GM21723 (cell line): ENCODE measurements around the gene SLC10A7.

Experiments used
- ATAC-seq: cut with Tn5 transposase; IDR thresholded peaks from one replicate; pipeline ENCODE4 v1.9.1; 2021; ENCODE audit warnings: mild to moderate bottlenecking, moderate library complexity; ENCODE audit not compliant: unreplicated experiment

The SLC10A7 gene

DNA sequence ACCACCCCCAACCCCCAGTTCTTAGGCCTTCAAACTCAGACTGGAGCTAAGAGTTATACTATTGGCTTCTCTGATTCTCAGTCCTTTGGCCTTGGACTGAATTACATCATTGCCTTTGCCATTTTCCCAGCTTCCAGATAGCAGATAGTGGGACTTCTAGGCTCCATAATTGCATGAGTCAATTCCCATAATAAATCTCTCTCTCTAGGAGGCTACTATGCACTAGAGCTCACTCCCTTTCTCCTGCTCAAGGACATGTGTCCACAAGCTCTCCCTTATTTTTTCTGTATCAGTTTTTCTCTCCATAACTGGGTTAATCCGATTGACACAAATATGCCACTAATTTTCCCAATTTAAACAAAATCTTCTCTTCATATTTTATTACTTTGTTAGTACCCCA lies 204.0 kb downstream of the SLC10A7 start:
- no peak for ATAC-seq

DNA sequence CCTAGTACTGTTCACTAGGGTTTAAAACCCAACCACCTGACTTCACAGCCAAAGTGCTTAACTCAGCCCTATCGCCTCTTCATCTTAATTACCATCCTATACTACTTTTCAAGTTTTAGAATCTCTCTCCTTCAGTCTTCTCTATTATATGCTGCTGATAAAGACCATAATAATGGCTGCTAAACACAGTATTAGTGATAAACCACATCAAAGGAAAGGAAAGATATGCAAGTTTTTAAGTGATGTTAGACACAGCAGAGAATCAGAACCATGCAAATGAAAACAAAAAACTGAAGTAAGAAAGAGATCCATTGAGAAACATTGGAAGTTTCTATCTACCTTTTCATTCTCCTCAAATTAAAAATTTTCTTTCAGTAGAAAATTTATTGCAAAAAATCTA lies 206.6 kb downstream of the SLC10A7 start:
- ATAC-seq = no peak

DNA sequence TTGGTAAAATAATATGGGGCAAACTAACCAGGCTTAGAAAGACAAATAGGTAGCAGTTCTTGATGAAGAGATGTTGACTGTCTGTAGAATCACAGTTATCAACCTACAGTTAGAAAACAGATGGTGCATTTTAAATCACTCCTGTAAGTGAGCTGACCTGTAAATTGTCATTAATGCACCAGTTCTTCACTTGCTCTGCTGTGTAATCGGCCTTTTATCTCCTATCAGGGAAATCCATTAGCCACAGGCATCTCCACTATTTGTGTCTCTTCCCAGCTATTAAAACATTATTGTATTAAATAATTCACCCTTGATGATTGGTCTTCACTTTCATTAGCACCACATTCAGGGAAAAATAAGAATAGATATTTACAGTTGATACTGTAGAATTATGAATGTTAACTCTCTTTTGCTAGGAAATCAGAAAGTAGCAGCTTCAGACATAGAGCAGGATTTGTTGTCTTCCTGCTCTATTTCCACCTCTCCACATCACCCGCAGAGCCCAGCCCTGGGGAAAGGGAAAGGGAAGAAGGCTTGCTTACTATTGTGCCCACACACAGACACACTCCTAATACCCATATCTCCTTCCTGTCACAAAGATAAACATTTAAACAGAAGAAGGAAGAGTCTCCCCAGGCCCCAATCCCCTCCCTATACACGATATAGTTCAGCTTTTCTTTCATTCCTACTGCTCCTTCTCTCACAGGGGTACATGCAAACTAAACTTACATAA lies 210.3 kb downstream of the SLC10A7 start:
- ATAC-seq = no peak

DNA sequence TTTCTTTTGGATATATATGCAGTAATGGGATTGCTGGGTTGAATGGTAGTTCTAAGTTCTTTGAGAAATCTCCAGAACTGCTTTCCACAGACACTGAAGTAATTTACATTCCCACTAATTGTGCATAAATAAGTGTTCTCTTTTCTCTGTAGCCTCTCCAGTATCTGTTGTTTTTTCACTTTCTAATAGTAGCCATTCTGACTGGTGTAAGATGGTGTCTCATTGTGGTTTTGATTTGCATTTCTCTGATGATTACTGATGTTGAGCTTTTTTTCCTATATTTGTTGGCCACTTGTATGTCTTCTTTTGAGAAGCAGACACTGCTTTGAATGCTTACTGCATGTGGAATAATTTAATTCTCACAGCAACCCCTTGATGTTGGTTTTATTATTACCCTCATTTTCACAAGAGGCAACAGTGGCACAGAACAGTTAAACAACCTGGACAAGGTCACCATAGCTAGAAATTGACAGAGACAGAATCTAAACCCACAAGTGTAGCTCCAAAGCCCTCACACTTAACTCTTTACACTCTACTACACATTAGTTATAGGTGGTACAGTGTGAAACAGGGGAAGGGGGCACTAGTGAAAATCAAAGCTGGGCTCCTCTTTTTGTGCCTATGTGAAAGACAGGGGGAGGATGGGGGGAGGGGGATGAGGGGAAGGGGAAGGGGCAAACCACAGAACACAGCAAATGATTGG lies 211.3 kb downstream of the SLC10A7 start:
- ATAC-seq = peak; percentile 92

DNA sequence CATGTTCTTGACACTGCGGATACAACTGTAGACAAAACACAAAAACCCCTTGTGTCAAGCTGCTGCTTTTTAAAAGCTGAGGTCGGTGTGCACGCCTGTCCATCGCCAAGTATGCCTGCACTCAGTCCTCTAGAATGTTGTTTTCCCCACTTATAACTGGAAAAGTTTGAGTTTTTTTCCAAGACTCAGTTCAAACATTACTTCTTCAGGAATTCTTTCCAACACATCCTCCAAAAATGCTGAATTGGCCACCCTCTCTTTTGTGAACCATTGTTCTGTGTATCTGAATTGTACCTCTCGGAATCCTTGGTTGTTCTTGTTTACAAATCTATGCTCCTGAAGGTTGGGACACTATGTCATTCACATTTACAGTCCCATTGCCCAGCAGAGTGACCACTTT lies 212.8 kb downstream of the SLC10A7 start:
- no peak for ATAC-seq

DNA sequence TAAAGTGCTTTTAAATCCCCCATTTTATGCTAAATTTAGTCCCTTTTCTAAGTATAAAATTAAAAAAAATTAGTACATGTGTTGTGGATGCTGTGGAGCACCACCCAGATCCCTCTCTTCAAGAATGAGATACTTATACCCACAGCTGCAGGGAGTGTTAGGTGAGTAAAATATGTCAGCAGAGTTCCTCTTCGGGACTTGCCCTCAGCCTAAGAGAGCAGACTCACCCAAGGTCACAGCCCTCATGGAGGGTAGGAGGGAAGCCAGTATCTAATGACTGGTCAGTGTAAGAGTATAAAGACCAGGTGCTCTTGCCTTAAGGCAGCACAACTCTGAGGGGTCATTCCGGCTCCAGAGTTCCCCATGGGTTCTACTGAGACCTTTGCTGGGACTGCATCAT lies 218.9 kb downstream of the SLC10A7 start:
- ATAC-seq = no peak

DNA sequence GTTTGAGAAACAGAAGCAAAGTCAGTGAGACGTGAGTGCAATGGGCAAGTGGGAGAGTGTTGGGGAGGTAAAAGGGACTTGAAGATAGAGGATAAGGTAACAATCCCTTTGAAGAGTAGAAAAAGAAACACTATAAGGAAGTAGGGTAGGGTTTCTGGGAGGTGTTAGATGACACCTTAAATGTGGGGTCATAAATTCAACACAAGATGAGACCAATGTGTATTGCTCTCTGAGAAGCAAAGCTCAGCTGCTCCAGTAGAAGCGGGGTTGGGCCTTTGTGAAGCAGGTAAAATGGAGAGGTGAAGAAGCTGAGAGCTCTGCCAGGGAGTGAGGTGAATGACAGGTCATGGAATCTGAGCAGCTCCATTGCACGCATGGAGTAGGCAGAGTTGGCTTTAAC lies 222.1 kb downstream of the SLC10A7 start:
- ATAC-seq = no peak

DNA sequence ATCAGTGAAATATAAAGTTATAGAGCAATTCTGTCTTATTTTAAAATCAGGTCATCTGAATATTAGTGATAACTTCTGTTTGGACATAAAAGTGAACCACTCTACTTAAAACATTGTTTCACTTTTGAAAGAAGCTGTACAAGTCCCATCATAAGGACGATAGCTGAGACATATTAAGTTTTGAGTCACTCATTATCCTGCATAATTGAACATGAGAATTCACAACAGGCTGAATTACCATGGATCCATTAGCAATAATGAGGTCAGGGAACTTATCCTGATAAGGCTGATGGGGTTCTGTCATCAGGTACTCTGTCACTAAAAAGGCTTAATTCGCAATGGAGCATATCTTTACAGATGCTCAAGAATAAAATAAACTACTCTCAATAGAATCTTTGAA lies 227.0 kb downstream of the SLC10A7 start:
- ATAC-seq = no peak

DNA sequence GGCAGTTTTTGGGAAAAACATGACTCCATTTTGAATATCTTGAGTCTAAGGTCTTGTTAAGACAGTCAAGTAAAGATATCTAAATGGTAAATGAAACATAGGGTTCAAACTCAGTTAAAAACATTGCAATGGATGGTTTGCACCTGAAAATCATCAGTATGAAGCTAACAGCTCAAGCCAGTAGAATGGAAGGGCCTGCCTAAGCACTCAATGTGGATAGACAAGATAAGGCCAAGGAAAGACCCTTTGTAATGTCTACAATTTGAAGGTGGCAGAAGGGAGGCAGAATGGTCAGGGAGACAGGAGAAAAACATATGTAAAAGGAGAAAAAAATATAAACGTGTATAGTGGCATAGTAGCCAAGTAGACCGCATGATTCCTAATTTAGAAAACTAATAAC lies 229.2 kb downstream of the SLC10A7 start:
- ATAC-seq = no peak

DNA sequence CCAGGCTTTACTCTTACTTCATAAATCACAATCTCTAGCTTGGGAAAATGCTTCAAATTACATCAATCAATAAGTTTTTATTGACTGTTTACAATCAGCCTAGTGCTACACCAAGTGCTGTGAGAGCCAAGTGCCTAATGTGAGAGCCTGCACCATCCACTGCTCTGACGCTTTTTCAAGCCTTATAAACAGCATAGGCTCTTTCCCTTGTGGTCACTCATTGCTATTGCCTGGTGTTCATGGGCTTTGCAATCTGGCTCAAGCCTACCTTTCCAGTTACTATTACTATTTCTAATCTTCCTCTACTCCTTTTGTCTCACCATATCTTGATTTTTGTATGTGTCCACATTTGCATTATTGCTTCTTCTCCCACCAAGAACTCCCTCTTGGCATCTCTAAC lies 230.4 kb downstream of the SLC10A7 start:
- ATAC-seq = no peak

DNA sequence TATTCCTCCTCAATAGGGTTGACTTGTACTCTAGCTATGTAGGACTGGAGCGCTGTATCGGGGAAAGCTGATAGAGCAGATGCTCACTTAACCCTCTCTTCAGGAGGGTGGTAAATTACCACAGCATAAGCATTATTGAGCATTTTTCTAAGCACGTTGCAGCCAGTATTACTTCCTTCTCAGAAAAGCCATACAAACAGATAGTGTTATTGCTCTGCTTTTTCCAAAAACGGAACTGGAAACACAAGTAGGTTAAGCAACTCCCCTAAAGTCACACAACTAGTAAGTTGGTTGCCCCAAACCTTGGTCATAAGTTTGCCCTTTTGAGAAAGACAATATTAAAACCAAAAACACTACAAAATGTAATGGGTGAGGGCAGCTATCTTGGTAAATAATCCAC lies 233.5 kb downstream of the SLC10A7 start:
- no peak for ATAC-seq

DNA sequence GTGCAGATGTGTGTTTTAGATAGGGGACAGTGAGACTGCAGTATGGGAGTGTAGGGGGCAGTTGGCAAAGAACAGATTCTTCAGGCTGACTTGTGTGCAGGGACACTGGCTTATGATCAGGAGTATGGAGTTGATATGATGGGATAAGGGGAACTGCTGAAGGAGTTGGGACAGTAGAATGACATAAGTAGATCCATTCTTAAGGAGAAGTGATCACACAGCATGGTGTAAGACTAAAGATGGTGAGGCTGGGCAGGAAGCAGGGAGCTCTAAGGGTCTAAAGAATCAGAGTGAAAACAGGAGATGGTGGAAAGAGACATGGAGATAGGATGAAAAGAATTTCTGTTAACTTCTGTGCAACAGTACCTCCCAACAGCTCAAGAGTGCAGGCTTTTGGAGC lies 236.7 kb downstream of the SLC10A7 start:
- no peak for ATAC-seq

DNA sequence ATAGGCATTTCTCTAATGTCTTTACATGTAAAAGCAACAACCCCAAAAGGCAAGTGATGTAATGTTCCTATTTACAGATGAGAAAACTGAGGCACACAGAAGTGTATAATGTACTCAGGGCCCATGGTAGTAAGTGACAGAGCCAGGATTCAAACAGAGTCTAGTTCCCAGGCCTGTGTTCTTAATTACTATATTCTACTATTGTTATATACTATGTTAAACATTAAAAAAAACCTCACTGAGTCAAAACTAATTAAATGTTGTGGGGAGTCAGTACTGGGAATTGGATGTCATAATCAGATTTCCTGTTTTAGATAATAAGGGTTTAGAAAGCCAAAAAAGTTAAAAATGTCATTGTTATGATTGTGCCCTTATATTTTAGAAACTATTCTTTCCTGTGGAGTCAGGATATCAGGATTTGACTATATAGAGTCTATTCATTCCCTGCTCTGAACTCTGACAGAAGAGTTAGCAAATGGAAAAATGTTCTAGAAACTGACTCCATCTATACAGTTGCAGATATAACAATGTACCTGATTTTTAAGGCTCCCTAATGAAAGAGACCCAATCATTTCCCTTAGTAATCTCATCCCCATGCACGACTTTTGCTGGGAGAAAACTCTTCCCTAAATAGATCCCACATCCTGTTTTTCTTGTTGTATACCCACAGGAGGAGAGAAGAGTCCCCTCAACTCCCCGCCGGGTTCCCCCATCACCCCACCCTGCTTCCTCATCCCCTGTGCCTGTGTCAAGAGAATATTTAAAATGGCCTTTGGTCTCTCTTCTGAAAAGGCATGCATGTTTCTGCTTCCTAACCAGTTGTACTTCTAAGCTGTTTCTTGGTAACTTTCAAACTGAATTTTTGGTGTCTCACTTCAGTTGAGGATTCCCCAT lies 237.7 kb downstream of the SLC10A7 start:
- ATAC-seq = no peak

DNA sequence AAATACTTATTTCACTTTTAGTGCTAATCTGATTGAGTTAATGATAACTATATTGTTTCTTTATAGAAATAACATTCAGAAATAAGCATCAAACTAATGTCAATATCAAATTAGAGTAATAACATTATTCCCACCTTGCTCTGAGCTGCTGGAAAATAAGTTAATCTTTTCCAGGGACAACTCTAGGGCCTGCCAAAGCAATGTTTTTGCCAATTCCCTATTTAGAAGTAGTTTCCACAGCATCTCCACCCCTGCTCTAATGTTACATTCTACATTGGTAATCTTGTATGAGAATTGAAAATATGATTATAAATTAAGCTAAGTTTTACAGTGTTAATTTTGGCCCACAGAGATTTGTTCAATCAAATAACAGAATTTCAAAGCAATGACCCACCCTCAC lies 239.1 kb downstream of the SLC10A7 start:
- ATAC-seq = no peak

DNA sequence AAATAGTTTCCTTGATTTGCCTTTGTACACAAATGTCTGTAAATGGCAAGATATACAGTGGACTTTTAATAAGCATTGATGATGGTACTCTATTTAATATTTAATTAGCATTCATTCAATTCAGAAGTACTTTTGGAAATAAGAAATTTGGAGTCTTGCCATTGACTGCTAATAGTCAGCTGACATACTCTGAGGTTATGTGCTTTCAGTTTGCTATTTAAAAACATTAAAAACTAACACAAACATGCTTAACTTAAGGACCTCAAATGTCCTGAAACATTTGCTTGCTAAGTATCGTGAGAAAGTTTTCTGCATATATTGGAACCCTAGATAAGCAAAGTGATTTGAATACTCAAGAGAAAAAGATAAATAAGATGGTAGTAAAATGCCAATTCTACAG lies 242.8 kb downstream of the SLC10A7 start:
- ATAC-seq = no peak

DNA sequence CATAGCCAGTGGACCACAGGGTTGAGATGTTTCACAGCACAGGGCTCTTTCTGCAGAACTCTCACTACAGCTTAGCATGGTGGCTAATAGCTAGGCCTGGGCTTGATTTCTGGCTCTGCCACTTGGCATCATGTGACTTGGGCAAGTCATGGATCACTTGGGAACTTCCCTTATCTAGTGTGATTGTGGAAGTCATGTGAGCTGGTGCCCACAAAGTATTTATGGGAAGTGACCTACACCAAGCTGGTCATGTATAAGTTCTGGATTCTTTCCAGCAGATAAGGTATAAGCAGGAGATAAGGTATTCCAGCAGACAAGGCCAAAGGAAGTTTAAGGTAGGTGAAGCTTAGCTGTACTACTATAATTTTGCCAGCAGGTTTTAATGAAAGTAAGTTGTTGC lies 246.4 kb downstream of the SLC10A7 start:
- ATAC-seq = no peak

DNA sequence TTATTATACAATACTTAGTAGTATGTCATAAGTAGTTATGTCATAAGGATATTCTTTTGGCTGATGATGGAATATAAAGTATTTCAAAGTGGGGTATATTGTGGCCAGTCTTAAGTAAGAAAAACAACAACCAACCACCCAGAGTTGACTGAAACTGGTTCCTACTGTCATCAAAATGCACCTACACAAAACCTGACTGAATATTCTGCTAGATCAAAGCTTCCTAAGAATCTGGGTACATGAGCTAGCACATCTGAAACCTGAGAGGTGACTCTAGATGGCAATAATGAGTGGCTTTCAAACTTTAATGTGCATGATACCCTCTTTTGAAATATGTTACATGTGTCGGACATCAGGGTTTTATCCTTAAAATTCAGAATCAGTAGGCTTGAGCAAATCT lies 247.0 kb downstream of the SLC10A7 start:
- no peak for ATAC-seq

DNA sequence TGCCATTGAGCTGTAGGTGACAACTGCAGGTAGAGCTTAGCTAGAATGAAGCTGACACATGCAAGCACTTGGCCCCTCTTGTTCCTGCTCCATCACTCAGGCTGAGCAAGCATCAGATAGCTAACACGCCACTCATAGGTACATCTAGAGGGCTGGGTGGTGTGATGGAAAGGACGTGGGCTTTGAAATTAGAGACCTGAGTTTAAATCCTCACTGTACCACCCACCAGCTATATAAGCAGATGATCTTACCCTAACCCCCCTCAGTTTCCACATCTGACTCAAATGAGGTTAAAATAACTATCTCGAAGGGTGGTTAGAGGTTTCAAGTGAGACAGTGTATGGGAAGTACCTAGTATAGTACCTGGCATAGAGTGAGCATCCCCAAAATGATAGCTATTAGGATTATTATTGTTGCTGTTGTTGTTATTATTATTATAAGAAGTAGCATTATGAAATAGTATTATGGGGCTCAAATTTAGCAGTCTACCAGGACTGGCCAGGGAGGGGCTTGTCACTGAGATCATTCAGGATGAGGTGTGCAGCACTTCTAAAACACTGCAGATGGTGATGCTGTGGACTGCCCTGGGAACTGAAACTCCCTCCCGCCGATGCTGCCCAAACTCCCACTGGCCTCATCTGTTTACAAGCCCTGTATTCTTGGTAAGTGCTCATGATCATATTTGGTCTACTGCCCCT lies 248.4 kb downstream of the SLC10A7 start:
- peak; percentile 73 for ATAC-seq

DNA sequence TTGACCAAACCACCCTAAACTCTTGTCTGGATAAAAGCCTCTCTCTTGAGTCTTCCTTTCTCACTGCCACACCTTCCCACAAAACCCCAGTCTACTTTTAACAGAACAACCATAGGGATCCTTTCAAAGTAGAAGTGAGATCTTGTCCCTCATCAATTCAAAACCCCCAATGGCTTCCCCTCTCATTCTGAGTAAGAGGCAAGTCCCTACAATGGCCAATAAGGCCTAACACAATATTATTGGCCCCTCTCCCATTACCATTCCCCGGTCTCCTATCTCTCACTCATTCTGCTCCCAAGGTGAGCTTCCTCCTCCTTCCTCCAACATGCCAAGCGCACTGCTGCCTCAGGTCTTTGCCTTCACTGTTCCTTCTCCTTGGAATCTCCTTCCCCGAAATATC lies 250.3 kb downstream of the SLC10A7 start:
- no peak for ATAC-seq

DNA sequence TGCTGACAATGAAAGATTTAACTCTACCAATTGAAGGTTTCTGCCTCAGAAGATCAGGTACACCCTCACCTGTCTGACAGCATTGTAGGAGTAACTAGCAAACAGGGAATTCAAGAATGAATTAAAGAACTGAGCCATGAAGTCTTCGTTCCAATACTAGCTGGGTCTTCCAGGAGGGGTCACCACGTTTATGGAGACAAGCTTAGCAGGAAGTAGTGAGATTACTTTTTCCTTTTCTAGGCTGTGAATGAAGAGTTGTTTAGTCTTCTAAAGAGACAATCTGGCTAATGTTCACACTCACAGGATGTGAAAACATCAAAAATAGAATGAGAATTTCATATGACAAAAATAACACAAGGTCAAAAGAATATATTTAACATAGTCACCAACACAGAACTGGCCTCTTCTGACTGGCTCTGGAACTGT lies 252.5 kb downstream of the SLC10A7 start:
- ATAC-seq = peak; percentile 59

DNA sequence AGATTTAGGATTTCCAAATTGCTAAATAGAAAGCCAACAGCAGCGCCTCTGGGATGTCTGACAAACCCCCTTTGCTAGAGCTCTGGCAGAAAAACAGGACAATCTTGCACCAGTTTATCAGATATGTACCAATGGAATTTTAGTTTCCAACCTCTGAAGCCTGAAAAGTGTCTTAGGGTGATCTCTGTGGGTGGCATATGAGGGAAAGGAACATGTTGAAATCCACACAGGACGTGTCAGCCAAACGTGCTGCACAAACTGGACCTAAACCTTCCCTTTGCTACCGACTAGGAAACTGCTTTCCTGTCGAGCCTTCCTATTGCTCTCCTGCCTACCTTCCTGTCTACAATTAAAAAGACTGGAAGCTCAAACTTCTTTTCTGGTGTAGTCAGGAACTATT lies 253.9 kb downstream of the SLC10A7 start:
- ATAC-seq = no peak
